A673 (cell line): Measurements from ENCODE around the gene FMO5. TPM values are rescaled to one million over a fixed set of nuclear protein-coding genes. Genes with fewer than 3 reads are reported as not detected.

Source experiments
- Bru-seq: library from RNA; stranded (reverse); fragments of 400-500 nt; gene quantifications from one replicate; lab custom pipeline; 2021; lab: Mats Ljungman, UMichigan
- BruChase-seq, 2 experiments: library from RNA; stranded (reverse); fragments of 400-500 nt; gene quantifications; one replicate each; lab custom pipeline; 2021; lab: Mats Ljungman, UMichigan
- BruUV-seq: library from RNA; stranded (reverse); fragments of 400-500 nt; replicated peaks from 2 replicates; lab custom pipeline; 2021; lab: Mats Ljungman, UMichigan
- CTCF ChIA-PET: fragments of 300-600 bp; sonication (Branson Sonifier 250); formaldehyde crosslinking; loops from one replicate; lab custom pipeline; 2022; ENCODE audit warnings: antibody characterized with exemption; lab: Charles Lee
- POLR2A ChIA-PET: fragments of 300-600 bp; sonication (Branson Sonifier 250); formaldehyde crosslinking; loops from one replicate; lab custom pipeline; 2022; ENCODE audit warnings: antibody characterized with exemption; ENCODE audit not compliant: low non-redundant PET; lab: Charles Lee
- DNase-seq: peaks from one replicate; pipeline ENCODE4 v3.0.0-alpha.2; 2015; ENCODE audit warnings: low spot score
- H3K27ac ChIP-seq: fragments of 200-600 bp; sonication (generic); 2 replicates; pipeline ENCODE4 v1.5.1; 2016; ENCODE audit warnings: mixed run types, low read depth, mild to moderate bottlenecking, mixed read lengths, antibody characterized with exemption, low read length; ENCODE audit not compliant: poor library complexity, severe bottlenecking
- H3K27me3 ChIP-seq: fragments of 200-600 bp; sonication (generic); replicated peaks from 2 replicates; pipeline ENCODE4 v1.6.1; 2017; ENCODE audit warnings: mixed run types, low read depth, mild to moderate bottlenecking, mixed read lengths, antibody characterized with exemption, low read length; ENCODE audit not compliant: insufficient read depth, poor library complexity
- H3K36me3 ChIP-seq: fragments of 200-600 bp; sonication (generic); 2 replicates; pipeline ENCODE4 v1.6.1; 2016; ENCODE audit warnings: mixed run types, mild to moderate bottlenecking, mixed read lengths, antibody characterized with exemption, low read length; ENCODE audit not compliant: insufficient read depth, poor library complexity, severe bottlenecking
- H3K4me1 ChIP-seq: fragments of 200-600 bp; sonication (generic); 2 replicates; pipeline ENCODE4 v1.6.1; 2017; ENCODE audit warnings: mixed run types, mild to moderate bottlenecking, mixed read lengths, antibody characterized with exemption, low read length; ENCODE audit not compliant: insufficient read depth, poor library complexity, severe bottlenecking
- H3K4me3 ChIP-seq: fragments of 200-600 bp; sonication (generic); 2 replicates; pipeline ENCODE4 v1.5.1; 2016; ENCODE audit warnings: low read depth, mixed run types, mild to moderate bottlenecking, mixed read lengths, low read length; ENCODE audit not compliant: poor library complexity, severe bottlenecking
- H3K9me3 ChIP-seq: fragments of 200-600 bp; sonication (generic); 2 replicates; pipeline ENCODE4 v1.6.1; 2016; ENCODE audit warnings: mixed run types, low read depth, mild to moderate bottlenecking, mixed read lengths, antibody characterized with exemption, low read length; ENCODE audit not compliant: poor library complexity, severe bottlenecking
- CTCF ChIP-seq: fragments of 300-800, 200-600 bp; sonication (generic); conservative IDR thresholded peaks from 2 replicates; pipeline ENCODE4 v1.5.1; 2017; ENCODE audit warnings: low read depth, mild to moderate bottlenecking, antibody characterized with exemption, low read length, moderate library complexity, mixed read lengths
- EZH2 ChIP-seq: fragments of 200-600 bp; sonication (generic); IDR thresholded peaks from 2 replicates; pipeline ENCODE4 v1.6.1; 2017; ENCODE audit warnings: borderline replicate concordance, low read depth, mild to moderate bottlenecking, mixed read lengths, antibody characterized with exemption, low read length; ENCODE audit not compliant: poor library complexity, severe bottlenecking
- intact Hi-C: fragments of 100-400 bp; cut with micrococcal nuclease; formaldehyde crosslinking; loops from one replicate; pipeline ENCODE4 v1.10.0; 2022; ENCODE audit not compliant: unreplicated experiment
- long read RNA-seq: library from polyadenylated mRNA; stranded (forward); transcript quantifications from one replicate; pipeline ENCODE4 v2.0.0, GENCODE V29; 2022
- total RNA-seq: library from RNA; stranded (reverse); gene quantifications from 2 replicates; pipeline ENCODE4 v1.2.3, GENCODE V29; 2021

Gene FMO5
- total RNA-seq (0.24 and 0.31 TPM in 2 replicates), Bru-seq, nascent RNA (percentile 19 among the genes with signal in this experiment), BruChase-seq, experiment 1, labeled RNA remaining after a 2-hour chase (percentile 16 among the genes with signal in this experiment), BruChase-seq, experiment 2, labeled RNA remaining after a 6-hour chase (percentile 20 among the genes with signal in this experiment)
- long read RNA-seq, partial matches to known transcripts, result 0 of 1 reads
- long read RNA-seq, other reads (novel, unspliced or antisense), result 1 of 1 reads

GRCh38 chr1:147225193-147225730, at the start of gene FMO5:
TSS of gene FMO5 (minus strand) at chr1:147225339. CDS start at chr1:147225029, 310 bp downstream.
- intact Hi-C loops, result no loop called here
- no peaks in the 10 kb centered on the region for H3K9me3 ChIP-seq
- BruUV-seq, result no TSS peak
- H3K4me1 ChIP-seq, result no peaks in the 10 kb centered on the region
- TF ChIP-seq EZH2, result no peak
- 0 out of 2 replicates have a peak, but pooled peaks have one; percentile 11 for TF ChIP-seq CTCF
- ChIA-PET CTCF (no interaction called here), POLR2A (interaction anchor here (0.7 kb wide), 1 partner anchor 40 kb away, joined by 6 read pairs; no protein-coding TSS in a partner anchor)
- DNase-seq, result peak; percentile 72
- H3K27me3 ChIP-seq, result no peaks in the 10 kb centered on the region
- H3K27ac ChIP-seq, result no peak within 1 kb of the TSS
- no peaks in the 10 kb centered on the region for H3K36me3 ChIP-seq
- peak within 1 kb of the TSS; percentile 55 for H3K4me3 ChIP-seq

DNA sequence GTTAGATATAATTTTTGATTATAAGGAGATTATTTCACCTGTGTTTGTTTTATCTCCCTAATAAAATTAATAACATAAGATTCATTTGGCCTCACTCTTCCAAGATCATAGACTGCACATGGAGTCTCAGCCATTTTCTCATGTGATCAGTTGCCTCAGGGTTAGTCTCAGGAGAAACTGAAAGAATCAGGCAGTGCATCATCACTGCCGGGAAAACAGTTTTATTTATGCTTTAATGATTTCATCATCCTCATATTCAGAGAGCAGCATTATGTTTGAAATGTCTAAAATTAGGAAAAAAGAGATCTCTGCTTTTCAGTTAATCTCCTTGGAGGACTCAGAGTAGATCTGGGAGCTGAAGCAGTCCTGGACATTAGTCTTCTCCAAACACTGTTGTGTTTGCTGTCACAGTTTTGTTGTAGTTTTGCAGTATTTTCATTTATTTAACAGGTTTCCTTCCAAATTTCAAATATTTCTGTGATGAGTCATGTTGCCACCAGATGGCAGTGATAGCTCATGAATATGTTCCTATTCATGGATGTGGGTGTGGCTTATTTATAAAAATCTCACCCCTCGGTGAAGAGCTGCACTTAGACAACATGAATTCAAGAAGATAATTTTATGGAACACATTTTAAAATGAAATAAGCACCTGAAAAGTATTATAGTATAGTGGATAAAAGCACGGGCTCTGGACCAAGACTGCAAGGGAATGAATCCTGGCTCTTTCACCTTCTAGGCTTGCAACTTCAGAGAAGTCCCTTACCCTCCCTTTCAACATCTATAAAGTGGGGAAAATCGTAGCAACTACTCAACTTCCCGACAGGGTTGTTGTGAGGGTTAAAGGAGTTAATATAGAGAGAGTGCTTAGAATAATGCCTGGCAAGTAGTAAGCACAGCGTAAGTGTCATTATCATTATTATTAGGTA, 48.5 kb upstream of the FMO5 start:
- peaks cover 34% of the 10 kb centered on the region for H3K36me3 ChIP-seq
- TF ChIP-seq EZH2 (no peak), CTCF (peak; percentile 77)
- no peak overlapping the region for H3K4me3 ChIP-seq
- peaks cover 10% of the 10 kb centered on the region for H3K4me1 ChIP-seq
- H3K27me3 ChIP-seq, result no peaks in the 10 kb centered on the region
- intact Hi-C loops, result loop anchor here (5.0 kb wide), 2 partner anchors 119 to 619 kb away; no protein-coding TSS in a partner anchor
- no peaks in the 10 kb centered on the region for H3K9me3 ChIP-seq
- ChIA-PET CTCF (interaction anchor here (0.6 to 1.5 kb wide), 7 partner anchors 47 to 619 kb away, joined by 3 to 18 read pairs (median 4); no protein-coding TSS in a partner anchor), POLR2A (no interaction called here)
- peak overlapping the region; percentile 17 for H3K27ac ChIP-seq
- no TSS peak for BruUV-seq
- peak; percentile 80 for DNase-seq

DNA sequence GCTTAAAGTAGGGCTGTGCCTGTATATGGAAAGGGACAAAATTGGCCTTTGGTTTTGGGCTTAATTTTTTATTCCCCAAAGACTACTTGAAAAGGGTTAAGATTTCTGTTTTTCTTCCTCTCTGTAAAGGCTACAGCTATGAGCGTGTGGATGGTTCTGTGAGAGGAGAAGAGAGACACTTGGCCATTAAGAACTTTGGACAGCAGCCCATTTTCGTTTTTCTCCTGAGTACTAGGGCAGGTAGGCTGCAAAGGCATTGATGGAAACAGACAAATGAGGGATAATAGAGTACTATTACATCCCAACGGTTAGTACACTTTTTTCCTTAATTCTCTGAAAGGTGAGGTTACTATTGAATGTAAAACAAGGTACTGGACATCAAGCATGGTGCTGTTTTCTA, 46.9 kb upstream of the FMO5 start:
- intact Hi-C loops, result loop anchor here (5.0 kb wide), 2 partner anchors 120 to 620 kb away; no protein-coding TSS in a partner anchor
- Histone ChIP-seq H3K27me3 (no peaks in the 10 kb centered on the region), H3K4me3 (no peak overlapping the region), H3K36me3 (peaks cover 43% of the 10 kb centered on the region), H3K4me1 (peaks cover 10% of the 10 kb centered on the region), H3K27ac (no peak overlapping the region), H3K9me3 (no peaks in the 10 kb centered on the region)
- ChIA-PET POLR2A (no interaction called here), CTCF (no interaction called here)
- TF ChIP-seq EZH2 (no peak), CTCF (no peak)
- no TSS peak for BruUV-seq
- DNase-seq, result no peak
